Measurements from ENCODE around the gene ARSA. TPM values are rescaled to one million over a fixed set of nuclear protein-coding genes. Genes with fewer than 3 reads are reported as not detected.

Gene ARSA
- polyA plus RNA-seq, 3 donors: 11.9 to 85.2 (median 12.1) TPM

DNA sequence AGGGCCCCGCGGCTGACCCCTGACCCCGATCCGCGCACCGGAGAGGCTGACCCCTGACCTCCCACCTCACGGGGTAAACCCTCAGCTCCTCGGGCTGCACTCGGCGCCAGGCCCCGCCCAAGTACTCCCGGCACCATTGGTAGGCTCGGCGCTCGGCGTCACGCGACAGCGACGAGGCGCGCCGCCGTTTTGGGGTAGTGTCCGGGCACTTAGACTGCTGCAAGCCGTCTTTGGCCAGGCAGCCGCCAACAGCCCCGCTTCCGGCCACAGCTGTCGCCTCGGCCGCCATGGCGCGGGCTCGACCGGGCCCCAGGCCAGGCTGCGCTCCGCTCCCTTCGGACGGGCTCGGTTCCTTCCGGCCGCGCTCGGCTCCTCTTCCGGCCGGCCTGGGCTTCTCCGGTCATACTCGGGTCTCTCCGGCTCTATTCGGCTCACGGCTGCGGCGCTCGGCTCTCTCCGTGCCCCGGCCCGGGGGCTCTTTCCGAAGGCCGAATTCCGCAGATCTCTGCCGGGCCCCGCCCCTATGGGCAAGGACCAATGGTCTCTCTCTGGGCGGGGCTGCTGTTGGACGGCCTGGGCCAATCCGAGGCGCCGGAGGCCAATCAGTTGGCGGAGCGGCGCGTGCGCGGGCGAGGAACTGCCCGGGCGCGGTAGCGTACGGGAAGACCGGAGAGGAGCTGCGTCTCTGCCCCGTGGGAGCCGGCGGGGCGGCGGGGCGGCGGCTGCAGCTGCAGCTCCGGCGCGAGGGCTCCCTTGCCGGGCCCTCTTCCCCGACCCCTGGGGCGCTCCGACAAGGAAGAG is 45.3 kb downstream of the ARSA start, which contains the start of gene CHKB:
TSS of gene CHKB (minus strand) at position 357 of the 801 bp plus-strand sequence. CDS start at position 289, 68 bp downstream.
- WGBS (ENCODE audit: insufficient coverage): under 1% methylated on average over 91 of the region's 96 CpGs
- intact Hi-C loops (cut with micrococcal nuclease): loop anchor here (2.0 to 5.0 kb wide), 5 partner anchors 20 to 75 kb away; partner anchors contain the start of genes SCO2 (in 2 of the 2), ARSA (in 1 of the 2), KLHDC7B (in 1 of the 2) and LMF2 (in 1 of the 2)
- peak within 1 kb of the TSS; percentile 79 to 95 (median 92) for H3K27ac Mint-ChIP-seq

More for the DNA sequence above, 45.3 kb downstream of the ARSA start, which contains the start of gene CHKB:
- peak within 1 kb of the TSS; percentile 39 to 82 (median 51) for H3K4me3 ChIP-seq (replicated peaks in 1 of 3; ENCODE audit: low read depth in 2 of 3, low read length in 3 of 3)
- no peaks in the 10 kb centered on the region for H3K9me3 Mint-ChIP-seq
- peaks cover 37% of the 10 kb centered on the region for H4K20me1 ChIP-seq (ENCODE audit: insufficient read depth, low read length)
- DNase-seq: peak; percentile 96 to 97 (median 96)
- peaks cover 21% of the 10 kb centered on the region for H3K79me2 ChIP-seq (ENCODE audit: insufficient read depth, low read length)
- H3K36me3 ChIP-seq (replicated peaks in 1 of 2; ENCODE audit: control insufficient read depth in 1 of 2, insufficient read depth in 2 of 2, low read length in 2 of 2): peaks cover 0 to 25% of the 10 kb centered on the region in 2 donors
- peak within 1 kb of the TSS; percentile 93 for H3K9ac ChIP-seq (ENCODE audit: insufficient read depth, low read length, poor library complexity, severe bottlenecking)
- H3K36me3 Mint-ChIP-seq: peaks cover 27 to 33% of the 10 kb centered on the region in 2 donors
- H3K4me3 Mint-ChIP-seq: peak within 1 kb of the TSS; percentile 82 to 94
- peak within 1 kb of the TSS; percentile 93 for H3K4me2 ChIP-seq (replicated peaks; ENCODE audit: extremely low read depth, low read length, poor library complexity, severe bottlenecking)
- H3K4me1 ChIP-seq (ENCODE audit: control insufficient read depth in 1 of 2, insufficient read depth in 2 of 2, low read length in 2 of 2): peaks cover 23 to 41% of the 10 kb centered on the region in 2 donors
- peaks cover 33% of the 10 kb centered on the region for H3K4me1 Mint-ChIP-seq
- peak within 1 kb of the TSS; percentile 76 for H2AFZ ChIP-seq (ENCODE audit: insufficient read depth, low read depth, low read length, poor library complexity, severe bottlenecking)
- no peaks in the 10 kb centered on the region for H3K9me3 ChIP-seq (replicated peaks in 1 of 2; ENCODE audit: control insufficient read depth in 1 of 2, insufficient read depth in 1 of 2, low read length in 2 of 2)
- peaks cover 6 to 14% (median 11%) of the 10 kb centered on the region in 3 donors for H3K27me3 Mint-ChIP-seq (ENCODE audit: low read depth in 3 of 3)
- peak within 1 kb of the TSS; percentile 83 to 92 for H3K27ac ChIP-seq (ENCODE audit: low read depth in 1 of 2, low read length in 2 of 2)
- H3K27me3 ChIP-seq (ENCODE audit: control insufficient read depth in 2 of 2, insufficient read depth in 2 of 2, low read length in 2 of 2): peaks cover 0 to 3% of the 10 kb centered on the region in 2 donors
- TF ChIP-seq, protein P1, sequence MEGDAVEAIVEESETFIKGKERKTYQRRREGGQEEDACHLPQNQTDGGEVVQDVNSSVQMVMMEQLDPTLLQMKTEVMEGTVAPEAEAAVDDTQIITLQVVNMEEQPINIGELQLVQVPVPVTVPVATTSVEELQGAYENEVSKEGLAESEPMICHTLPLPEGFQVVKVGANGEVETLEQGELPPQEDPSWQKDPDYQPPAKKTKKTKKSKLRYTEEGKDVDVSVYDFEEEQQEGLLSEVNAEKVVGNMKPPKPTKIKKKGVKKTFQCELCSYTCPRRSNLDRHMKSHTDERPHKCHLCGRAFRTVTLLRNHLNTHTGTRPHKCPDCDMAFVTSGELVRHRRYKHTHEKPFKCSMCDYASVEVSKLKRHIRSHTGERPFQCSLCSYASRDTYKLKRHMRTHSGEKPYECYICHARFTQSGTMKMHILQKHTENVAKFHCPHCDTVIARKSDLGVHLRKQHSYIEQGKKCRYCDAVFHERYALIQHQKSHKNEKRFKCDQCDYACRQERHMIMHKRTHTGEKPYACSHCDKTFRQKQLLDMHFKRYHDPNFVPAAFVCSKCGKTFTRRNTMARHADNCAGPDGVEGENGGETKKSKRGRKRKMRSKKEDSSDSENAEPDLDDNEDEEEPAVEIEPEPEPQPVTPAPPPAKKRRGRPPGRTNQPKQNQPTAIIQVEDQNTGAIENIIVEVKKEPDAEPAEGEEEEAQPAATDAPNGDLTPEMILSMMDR (IDR thresholded peaks at IDR 0.05): no peak

All from CD14-positive monocyte (primary cell).